Mesenchymal stem cell (in vitro differentiated cells and primary cell): Measurements from ENCODE around the gene ALPI.

ENCODE experiments used
- DNase-seq: peaks from one replicate; pipeline ENCODE4 v3.0.0-alpha.2; 2013
- H2AFZ ChIP-seq: one replicate; pipeline ENCODE4 v1.6.1; 2013; ENCODE audit warnings: low read depth, mild to moderate bottlenecking, control low read depth, inconsistent platforms, low read length, moderate library complexity
- H2AK5ac ChIP-seq: 2 replicates; pipeline ENCODE4 v1.6.1; 2013; ENCODE audit warnings: low read length, moderate library complexity, mild to moderate bottlenecking, inconsistent platforms; ENCODE audit not compliant: severe bottlenecking
- H2BK120ac ChIP-seq: one replicate; pipeline ENCODE4 v1.6.1; 2013; ENCODE audit warnings: low read depth, mild to moderate bottlenecking, inconsistent platforms, low read length, moderate library complexity
- H2BK12ac ChIP-seq, 2 experiments: one replicate each; pipeline ENCODE4 v1.6.1; 2013; ENCODE audit warnings: inconsistent platforms in 2 of 2, low read length in 2 of 2, mild to moderate bottlenecking in 2 of 2, moderate library complexity in 2 of 2, control low read depth in 1 of 2
- H2BK15ac ChIP-seq: one replicate; pipeline ENCODE4 v1.6.1; 2013; ENCODE audit warnings: mild to moderate bottlenecking, low read depth, inconsistent platforms; ENCODE audit not compliant: poor library complexity, severe bottlenecking
- H2BK5ac ChIP-seq: 2 replicates; pipeline ENCODE4 v1.6.1; 2013; ENCODE audit warnings: low read depth, mild to moderate bottlenecking, low read length, control low read depth, inconsistent platforms; ENCODE audit not compliant: poor library complexity, severe bottlenecking
- H3K14ac ChIP-seq, 2 experiments: one replicate each; pipeline ENCODE4 v1.6.1; 2013; ENCODE audit warnings: inconsistent platforms in 2 of 2, low read length in 2 of 2, control low read depth in 1 of 2, mild to moderate bottlenecking in 1 of 2, moderate library complexity in 1 of 2
- H3K18ac ChIP-seq, 2 experiments: one replicate each; pipeline ENCODE4 v1.6.1; 2013; ENCODE audit warnings: inconsistent platforms in 2 of 2, low read length in 2 of 2, control low read depth in 1 of 2, low read depth in 1 of 2, mild to moderate bottlenecking in 1 of 2
- H3K23ac ChIP-seq, 2 experiments: one replicate each; pipeline ENCODE4 v1.6.1; 2013; ENCODE audit warnings: inconsistent platforms in 2 of 2, low read length in 2 of 2, mild to moderate bottlenecking in 2 of 2, moderate library complexity in 2 of 2, control low read depth in 1 of 2
- H3K27ac ChIP-seq: 2 replicates; pipeline ENCODE4 v1.5.1; 2013; ENCODE audit warnings: mild to moderate bottlenecking, moderate library complexity, low read length, control low read depth, inconsistent platforms; ENCODE audit not compliant: poor library complexity, severe bottlenecking
- H3K27me3 ChIP-seq, 2 experiments: 2 replicates each; pipeline versions ENCODE4 v1.6.1 to v1.7.0; 2013; ENCODE audit warnings: low read length in 2 of 2, mild to moderate bottlenecking in 2 of 2, moderate library complexity in 2 of 2, control low read depth in 1 of 2, inconsistent platforms in 1 of 2; ENCODE audit not compliant: control insufficient read depth in 1 of 2, insufficient read depth in 1 of 2
- H3K36me3 ChIP-seq, 2 experiments: 2 replicates each; pipeline versions ENCODE4 v1.6.1 to v1.7.0; 2013; ENCODE audit warnings: low read length in 2 of 2, control low read depth in 1 of 2, inconsistent platforms in 1 of 2, low read depth in 1 of 2, mild to moderate bottlenecking in 1 of 2; ENCODE audit not compliant: insufficient read depth in 2 of 2, control insufficient read depth in 1 of 2
- H3K4ac ChIP-seq, 2 experiments: one replicate each; pipeline ENCODE4 v1.6.1; 2013; ENCODE audit warnings: inconsistent platforms in 2 of 2, low read length in 2 of 2, mild to moderate bottlenecking in 2 of 2, moderate library complexity in 2 of 2, control low read depth in 1 of 2, low read depth in 1 of 2
- H3K4me1 ChIP-seq: 2 replicates; pipeline ENCODE4 v1.6.1; 2013; ENCODE audit warnings: low read depth, low read length, control low read depth; ENCODE audit not compliant: control insufficient read depth, insufficient read depth
- H3K4me2 ChIP-seq: 2 replicates; pipeline ENCODE4 v1.6.1; 2013; ENCODE audit warnings: low read length, mild to moderate bottlenecking, inconsistent platforms; ENCODE audit not compliant: poor library complexity, severe bottlenecking
- H3K4me3 ChIP-seq, 2 experiments: 2 replicates each; pipeline versions ENCODE4 v1.5.1 to v1.7.0; 2013; ENCODE audit warnings: low read length in 2 of 2, mild to moderate bottlenecking in 2 of 2, control low read depth in 1 of 2, low read depth in 1 of 2; ENCODE audit not compliant: insufficient read depth in 1 of 2
- H3K79me1 ChIP-seq: replicated peaks from 2 replicates; pipeline ENCODE4 v1.6.1; 2013; ENCODE audit warnings: mild to moderate bottlenecking, control low read depth, low read length, inconsistent platforms; ENCODE audit not compliant: poor library complexity, severe bottlenecking
- H3K9ac ChIP-seq: 2 replicates; pipeline ENCODE4 v1.7.0; 2013; ENCODE audit warnings: mild to moderate bottlenecking, low read length, moderate library complexity
- H3K9me3 ChIP-seq: 2 replicates; pipeline ENCODE4 v1.7.0; 2013; ENCODE audit warnings: mild to moderate bottlenecking, low read length; ENCODE audit not compliant: control insufficient read depth
- H4K8ac ChIP-seq: one replicate; pipeline ENCODE4 v1.6.1; 2013; ENCODE audit warnings: inconsistent platforms, mild to moderate bottlenecking, low read length, moderate library complexity
- H4K91ac ChIP-seq: one replicate; pipeline ENCODE4 v1.6.1; 2013; ENCODE audit warnings: mild to moderate bottlenecking, low read length, inconsistent platforms
- WGBS: methylation state at CpG from one replicate; pipeline ENCODE4 v1.1.7; 2013; ENCODE audit warnings: mixed read lengths; 5-methylcytosine and 5-hydroxymethylcytosine counted together

Gene ALPI

DNA sequence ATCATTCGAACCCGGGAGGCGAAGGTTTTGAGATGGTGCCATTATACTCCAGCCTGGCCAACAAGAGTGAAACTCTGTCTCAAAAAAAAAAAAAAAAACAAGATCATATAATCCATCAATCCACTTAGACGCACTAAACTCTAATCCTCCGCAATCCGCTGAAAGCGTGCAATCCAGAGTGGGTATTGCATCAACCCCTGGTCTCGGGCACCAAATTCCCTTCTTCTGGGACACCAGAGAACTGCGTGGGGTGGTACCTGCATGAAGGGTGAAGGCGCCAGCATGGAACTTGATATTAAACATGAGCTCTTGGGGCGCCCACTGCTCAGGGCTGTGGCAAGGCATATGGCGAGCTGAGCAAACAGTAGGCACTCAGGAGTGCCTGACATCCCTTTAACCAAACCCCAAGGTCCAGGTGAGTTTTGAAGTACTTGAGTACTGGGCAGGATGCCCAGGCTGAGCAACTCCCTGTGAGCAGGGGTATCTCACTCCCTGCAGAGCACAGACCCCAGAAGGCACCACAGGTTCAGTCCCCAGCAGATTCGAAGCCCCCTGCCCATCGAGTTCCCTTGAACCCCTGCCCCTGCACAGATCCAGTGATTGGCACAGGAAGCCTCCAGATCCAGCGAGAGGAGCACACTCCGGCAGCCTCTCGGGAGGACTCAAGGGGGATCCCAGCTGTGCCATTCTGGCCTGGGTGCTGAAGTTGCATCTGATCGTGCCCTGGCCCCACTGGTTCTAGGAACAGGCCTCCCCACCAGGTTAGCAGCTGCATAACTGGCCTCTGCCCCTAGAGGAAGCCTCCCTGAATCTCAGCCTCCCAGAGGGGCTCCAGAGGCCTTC is 8.0 kb downstream of the ALPI start:
- no peaks in the 10 kb centered on the region for H3K9me3 ChIP-seq
- peaks cover 35 to 73% of the 10 kb centered on the region in 2 experiments for H3K27me3 ChIP-seq
- no peak overlapping the region for H2BK12ac ChIP-seq
- H3K9ac ChIP-seq, result no peak overlapping the region
- H3K4ac ChIP-seq, result no peak overlapping the region
- H2BK120ac ChIP-seq, result no peak overlapping the region
- H4K8ac ChIP-seq, result no peak overlapping the region
- WGBS, result 90% methylated on average over 18 of the region's 18 CpGs
- no peak for DNase-seq
- no peak overlapping the region for H2BK5ac ChIP-seq
- no peaks in the 10 kb centered on the region for H3K79me1 ChIP-seq
- H3K36me3 ChIP-seq, result no peaks in the 10 kb centered on the region
- no peak overlapping the region for H3K4me3 ChIP-seq
- H3K4me2 ChIP-seq, result no peak overlapping the region
- H2BK15ac ChIP-seq, result no peak overlapping the region
- no peak overlapping the region for H3K27ac ChIP-seq
- H3K4me1 ChIP-seq, result peaks cover 2% of the 10 kb centered on the region
- H2AFZ ChIP-seq, result no peak overlapping the region
- H3K18ac ChIP-seq, result no peak overlapping the region
- no peak overlapping the region for H3K14ac ChIP-seq
- no peak overlapping the region for H3K23ac ChIP-seq
- no peak overlapping the region for H2AK5ac ChIP-seq
- no peak overlapping the region for H4K91ac ChIP-seq

DNA sequence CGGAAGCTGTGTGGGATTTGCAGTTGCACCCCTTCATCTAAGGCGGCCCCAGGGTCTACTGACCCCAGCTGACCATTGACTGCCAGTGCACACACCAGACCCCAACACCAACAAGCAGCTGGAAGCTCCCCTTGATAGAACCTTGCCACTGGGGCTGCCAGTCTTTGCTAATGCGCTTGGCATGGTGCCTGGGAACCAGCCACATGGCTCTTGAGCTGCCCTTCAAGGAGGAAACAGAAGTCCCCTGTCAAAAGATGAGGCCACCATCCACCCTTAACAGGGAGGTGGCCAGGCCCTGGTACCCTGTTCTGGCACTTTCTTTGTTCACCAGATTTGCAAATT is 8.6 kb downstream of the ALPI start:
- Histone ChIP-seq H2AFZ (no peak overlapping the region), H3K14ac (no peak overlapping the region), H3K9ac (no peak overlapping the region), H4K91ac (no peak overlapping the region), H3K18ac (no peak overlapping the region), H2AK5ac (no peak overlapping the region), H3K23ac (no peak overlapping the region), H3K27me3 (peaks cover 30 to 70% of the 10 kb centered on the region in 2 experiments), H2BK5ac (no peak overlapping the region), H3K79me1 (no peaks in the 10 kb centered on the region), H3K36me3 (no peaks in the 10 kb centered on the region), H2BK12ac (no peak overlapping the region), H3K4me1 (peaks cover 2% of the 10 kb centered on the region), H2BK120ac (no peak overlapping the region), H3K9me3 (no peaks in the 10 kb centered on the region), H3K4me3 (no peak overlapping the region), H3K4me2 (no peak overlapping the region), H3K4ac (no peak overlapping the region), H4K8ac (no peak overlapping the region), H3K27ac (no peak overlapping the region), H2BK15ac (no peak overlapping the region)
- WGBS, result 88% methylated on average over 3 of the region's 3 CpGs
- DNase-seq, result no peak

DNA sequence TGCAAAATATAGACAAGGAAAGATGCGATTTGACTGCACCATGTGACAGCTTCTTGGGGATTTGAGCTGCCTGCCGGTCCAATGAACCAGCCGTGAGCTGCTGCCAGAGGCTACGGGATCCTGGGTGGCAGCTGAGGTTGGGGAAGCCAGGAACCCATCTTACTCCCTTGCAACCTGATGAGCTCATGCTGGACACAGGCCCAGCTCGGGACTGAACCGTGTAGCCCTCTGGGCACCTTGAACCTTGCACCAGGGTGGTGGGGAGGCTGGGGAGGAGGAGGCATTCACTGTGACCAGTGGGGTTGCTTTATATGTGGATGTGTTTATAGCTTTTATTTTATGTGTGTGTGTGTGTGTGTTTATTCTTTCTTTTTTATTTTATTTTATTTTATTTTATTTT is 9.1 kb downstream of the ALPI start:
- Histone ChIP-seq H2BK15ac (no peak overlapping the region), H3K9ac (no peak overlapping the region), H4K8ac (no peak overlapping the region)

DNA sequence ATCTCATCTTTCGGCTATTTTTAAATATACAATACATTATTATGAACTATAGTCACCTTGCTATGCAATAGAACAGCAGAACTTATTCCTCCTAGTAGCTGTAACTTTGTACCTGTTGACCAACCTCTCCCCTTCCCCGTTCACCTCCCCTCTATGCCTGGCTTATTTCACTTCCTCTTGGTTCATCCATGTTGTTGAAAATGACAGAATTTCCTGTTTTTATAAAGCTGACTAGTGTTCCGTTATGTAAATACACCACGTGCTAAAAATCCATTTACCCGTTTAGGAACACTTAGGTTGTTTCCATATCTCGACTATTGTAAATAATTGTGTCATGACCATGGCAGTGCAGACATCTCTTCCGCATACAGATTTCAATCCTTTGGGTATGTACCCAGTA is 10.3 kb downstream of the ALPI start:
- Histone ChIP-seq H2BK15ac (no peak overlapping the region), H3K4me3 (no peak overlapping the region), H3K4ac (no peak overlapping the region), H4K8ac (no peak overlapping the region), H3K4me1 (no peaks in the 10 kb centered on the region), H2AK5ac (no peak overlapping the region), H3K14ac (no peak overlapping the region), H3K9me3 (peaks cover under 1% of the 10 kb centered on the region), H3K79me1 (no peaks in the 10 kb centered on the region), H3K9ac (no peak overlapping the region), H2BK5ac (no peak overlapping the region), H2AFZ (no peak overlapping the region), H2BK120ac (no peak overlapping the region), H3K36me3 (no peaks in the 10 kb centered on the region), H3K18ac (no peak overlapping the region), H3K4me2 (no peak overlapping the region), H3K27ac (no peak overlapping the region), H3K27me3 (peaks cover 30 to 73% of the 10 kb centered on the region in 2 experiments), H3K23ac (no peak overlapping the region), H4K91ac (no peak overlapping the region), H2BK12ac (no peak overlapping the region)
- no peak for DNase-seq
- 91% methylated on average over 4 of the region's 7 CpGs for WGBS

More for the DNA sequence above, 9.1 kb downstream of the ALPI start:
- Histone ChIP-seq H3K23ac (no peak overlapping the region), H3K4ac (no peak overlapping the region), H3K4me3 (no peak overlapping the region), H3K9me3 (no peaks in the 10 kb centered on the region), H2BK12ac (no peak overlapping the region), H3K27ac (no peak overlapping the region), H3K4me2 (no peak overlapping the region), H3K36me3 (no peaks in the 10 kb centered on the region), H2BK120ac (no peak overlapping the region), H3K14ac (no peak overlapping the region), H3K18ac (no peak overlapping the region), H3K4me1 (peaks cover 2% of the 10 kb centered on the region), H3K27me3 (peaks cover 27 to 71% of the 10 kb centered on the region in 2 experiments), H2AK5ac (no peak overlapping the region), H4K91ac (no peak overlapping the region), H2AFZ (no peak overlapping the region), H2BK5ac (no peak overlapping the region), H3K79me1 (no peaks in the 10 kb centered on the region)
- DNase-seq, result no peak
- 85% methylated on average over 6 of the region's 6 CpGs for WGBS
